HG03139 (cell line): ENCODE measurements around the gene SYCN.

Source experiments
- ATAC-seq: cut with Tn5 transposase; IDR thresholded peaks from one replicate; pipeline ENCODE4 v1.9.1; 2021; ENCODE audit not compliant: unreplicated experiment

Gene SYCN

GRCh38 chr19:39155741-39156140 lies 48.3 kb downstream of the SYCN start:
- ATAC-seq = no peak

DNA sequence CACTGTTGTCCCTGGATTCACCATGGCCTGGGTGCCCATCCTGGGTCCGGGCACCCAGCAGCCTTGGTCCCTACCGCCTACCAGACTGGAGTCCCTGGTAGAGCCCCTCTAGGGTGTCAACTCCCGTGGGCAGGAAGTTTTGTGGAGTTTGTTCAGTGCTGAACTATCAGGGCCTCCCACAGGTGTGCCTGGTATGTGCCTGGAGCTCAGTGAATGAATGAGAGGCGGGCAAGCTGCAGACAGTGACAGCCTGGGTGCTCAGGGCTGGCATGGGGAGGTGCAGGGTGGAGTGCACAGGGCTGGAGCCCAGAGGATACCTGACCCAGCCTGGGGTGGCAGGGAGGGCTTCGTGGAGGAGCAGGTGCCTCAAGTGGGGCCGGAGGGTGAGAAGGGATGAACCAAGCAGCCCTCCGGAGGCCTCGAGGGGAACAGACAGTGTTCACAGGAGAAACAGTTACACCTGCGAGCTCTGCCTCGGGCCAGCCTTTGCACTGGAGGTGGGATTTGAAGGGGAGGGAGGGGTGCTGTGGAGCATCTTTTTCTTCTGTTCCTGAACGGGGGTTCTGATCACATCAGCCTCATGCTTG lies 48.9 kb downstream of the SYCN start:
- no peak for ATAC-seq

GRCh38 chr19:39154629-39155100 lies 49.4 kb downstream of the SYCN start:
- no peak for ATAC-seq

GRCh38 chr19:39154100-39154628 lies 49.9 kb downstream of the SYCN start:
- no peak for ATAC-seq
